ENCODE data around the gene RAB38. TPM values are rescaled to one million over a fixed set of nuclear protein-coding genes. Genes with fewer than 3 reads are reported as not detected.

RAB38 gene
- total RNA-seq, 1 experiment from 2014 or later = 0.41 TPM

DNA sequence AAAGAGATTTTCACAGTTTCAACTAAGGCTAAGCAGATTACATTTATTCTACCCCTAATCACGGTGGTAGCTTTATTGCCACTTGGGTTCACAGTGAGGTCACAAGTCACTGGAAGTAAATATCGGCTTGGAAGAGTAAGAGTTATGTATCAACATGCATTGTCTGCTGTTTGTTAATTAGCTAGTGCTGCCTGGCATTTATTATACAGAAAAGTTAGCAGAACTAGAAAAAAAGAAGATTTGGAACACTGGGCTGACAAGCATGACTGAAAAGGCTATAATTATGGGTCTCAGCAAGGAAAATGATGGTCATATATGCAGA lies 13.7 kb upstream of the RAB38 start:
- ChIA-PET POLR2A (no interaction called here), CTCF (no interaction called here)
- H3K9me3 Mint-ChIP-seq (ENCODE audit: unreplicated experiment) = peaks cover 8% of the 10 kb centered on the region
- Histone ChIP-seq H3K4me3 (ENCODE audit: low read depth, low read length) (no peak overlapping the region), H3K9me3 (no peaks in the 10 kb centered on the region; the same call in 1 of the 2 replicates), H3K36me3 (ENCODE audit: control insufficient read depth, insufficient read depth, low read length) (no peaks in the 10 kb centered on the region), H3K4me1 (peaks cover 10% of the 10 kb centered on the region), H3K27me3 (replicated peaks; ENCODE audit: control insufficient read depth, insufficient read depth, low read length) (no peaks in the 10 kb centered on the region)
- H3K27me3 Mint-ChIP-seq (ENCODE audit: insufficient read depth, unreplicated experiment) = no peaks in the 10 kb centered on the region
- no TSS peak for BruUV-seq (replicated peaks)
- no peak for TF ChIP-seq CTCF (IDR thresholded peaks at IDR 0.05; ENCODE audit: insufficient read depth in 1 of 2, low read depth in 1 of 2, low read length in 1 of 2, severe bottlenecking in 1 of 2, unreplicated experiment in 1 of 2)
- no peaks in the 10 kb centered on the region for H3K36me3 Mint-ChIP-seq (ENCODE audit: insufficient read depth, unreplicated experiment)
- H3K4me1 Mint-ChIP-seq (ENCODE audit: low read depth, unreplicated experiment) = peaks cover 8% of the 10 kb centered on the region
- intact Hi-C loops (cut with micrococcal nuclease; ENCODE audit: unreplicated experiment) = loop anchor here (5.0 kb wide), 1 partner anchor 353 kb away; no protein-coding TSS in a partner anchor
- DNase-seq = no peak
- H3K4me3 Mint-ChIP-seq (ENCODE audit: unreplicated experiment) = no peak overlapping the region
- H3K27ac Mint-ChIP-seq (ENCODE audit: unreplicated experiment) = no peak overlapping the region

GRCh38 chr11:88188251-88188931 lies 13.1 kb upstream of the RAB38 start:
- Mint-ChIP-seq H3K4me3 (ENCODE audit: unreplicated experiment) (no peak overlapping the region), H3K27ac (ENCODE audit: unreplicated experiment) (no peak overlapping the region), H3K27me3 (ENCODE audit: insufficient read depth, unreplicated experiment) (no peaks in the 10 kb centered on the region), H3K36me3 (ENCODE audit: insufficient read depth, unreplicated experiment) (no peaks in the 10 kb centered on the region), H3K4me1 (ENCODE audit: low read depth, unreplicated experiment) (peaks cover 8% of the 10 kb centered on the region), H3K9me3 (ENCODE audit: unreplicated experiment) (peaks cover 8% of the 10 kb centered on the region)
- CTCF ChIA-PET = no interaction called here
- Histone ChIP-seq H3K36me3 (ENCODE audit: control insufficient read depth, insufficient read depth, low read length) (no peaks in the 10 kb centered on the region), H3K9me3 (no peaks in the 10 kb centered on the region; the same call in 1 of the 2 replicates), H3K4me1 (peaks cover 10% of the 10 kb centered on the region), H3K27me3 (replicated peaks; ENCODE audit: control insufficient read depth, insufficient read depth, low read length) (no peaks in the 10 kb centered on the region), H3K4me3 (ENCODE audit: low read depth, low read length) (no peak overlapping the region)
- BruUV-seq (replicated peaks) = no TSS peak
- intact Hi-C loops (cut with micrococcal nuclease; ENCODE audit: unreplicated experiment) = loop anchor here (5.0 kb wide), 1 partner anchor 354 kb away; no protein-coding TSS in a partner anchor
- POLR2A ChIA-PET = no interaction called here
- no peak for TF ChIP-seq CTCF (IDR thresholded peaks at IDR 0.05; ENCODE audit: insufficient read depth in 1 of 2, low read depth in 1 of 2, low read length in 1 of 2, severe bottlenecking in 1 of 2, unreplicated experiment in 1 of 2)
- peak; percentile 74 to 88 for DNase-seq

GRCh38 chr11:88183233-88183632 lies 8.0 kb upstream of the RAB38 start:
- Histone ChIP-seq H3K36me3 (ENCODE audit: control insufficient read depth, insufficient read depth, low read length) (no peaks in the 10 kb centered on the region), H3K4me1 (peaks cover 3% of the 10 kb centered on the region), H3K27me3 (replicated peaks; ENCODE audit: control insufficient read depth, insufficient read depth, low read length) (no peaks in the 10 kb centered on the region), H3K4me3 (ENCODE audit: low read depth, low read length) (no peak overlapping the region), H3K9me3 (no peaks in the 10 kb centered on the region; the same call in 1 of the 2 replicates)
- no peak overlapping the region for H3K27ac Mint-ChIP-seq (ENCODE audit: unreplicated experiment)
- peaks cover 8% of the 10 kb centered on the region for H3K9me3 Mint-ChIP-seq (ENCODE audit: unreplicated experiment)
- no peak for DNase-seq
- H3K4me1 Mint-ChIP-seq (ENCODE audit: low read depth, unreplicated experiment) = no peaks in the 10 kb centered on the region
- POLR2A ChIA-PET = no interaction called here
- no peak for TF ChIP-seq CTCF (IDR thresholded peaks at IDR 0.05; ENCODE audit: insufficient read depth in 1 of 2, low read depth in 1 of 2, low read length in 1 of 2, severe bottlenecking in 1 of 2, unreplicated experiment in 1 of 2)
- no peak overlapping the region for H3K4me3 Mint-ChIP-seq (ENCODE audit: unreplicated experiment)
- intact Hi-C loops (cut with micrococcal nuclease; ENCODE audit: unreplicated experiment) = no loop called here
- H3K36me3 Mint-ChIP-seq (ENCODE audit: insufficient read depth, unreplicated experiment) = no peaks in the 10 kb centered on the region
- no TSS peak for BruUV-seq (replicated peaks)
- no peaks in the 10 kb centered on the region for H3K27me3 Mint-ChIP-seq (ENCODE audit: insufficient read depth, unreplicated experiment)
- CTCF ChIA-PET = no interaction called here

Data from Caco-2 (cell line).